ENCODE data around the gene EIF3A.
"Not testable (repeated sequence)": the region's sequence is repeated elsewhere in the genome, so short reads cannot be mapped to it uniquely, and the experiment has no call there.

Gene EIF3A

GRCh38 chr10:119028900-119029612, 51.6 kb downstream of the EIF3A start:
- Histone ChIP-seq H3K36me3 (ENCODE audit: insufficient read depth, low read length) (peaks cover 3% of the 10 kb centered on the region; the same call in 1 of the 2 replicates), H3K9me3 (ENCODE audit: low read depth, low read length) (no peaks in the 10 kb centered on the region), H3K4me3 (no peak overlapping the region), H3K27ac (no peak overlapping the region), H3K9ac (ENCODE audit: insufficient read length) (no peak overlapping the region)
- TF ChIP-seq EZH2 (IDR thresholded peaks at IDR 0.05), result no peak
- TF ChIP-seq FOXP2 (optimal IDR thresholded peaks at IDR 0.05; ENCODE audit: control extremely low read depth, extremely low read length, insufficient read depth), result no peak
- TF ChIP-seq POLR2AphosphoS5 (IDR thresholded peaks at IDR 0.05; ENCODE audit: borderline replicate concordance, low read depth, low read length), result no peak
- DNase-seq (ENCODE audit: low read depth, low spot score), result no peak

DNA sequence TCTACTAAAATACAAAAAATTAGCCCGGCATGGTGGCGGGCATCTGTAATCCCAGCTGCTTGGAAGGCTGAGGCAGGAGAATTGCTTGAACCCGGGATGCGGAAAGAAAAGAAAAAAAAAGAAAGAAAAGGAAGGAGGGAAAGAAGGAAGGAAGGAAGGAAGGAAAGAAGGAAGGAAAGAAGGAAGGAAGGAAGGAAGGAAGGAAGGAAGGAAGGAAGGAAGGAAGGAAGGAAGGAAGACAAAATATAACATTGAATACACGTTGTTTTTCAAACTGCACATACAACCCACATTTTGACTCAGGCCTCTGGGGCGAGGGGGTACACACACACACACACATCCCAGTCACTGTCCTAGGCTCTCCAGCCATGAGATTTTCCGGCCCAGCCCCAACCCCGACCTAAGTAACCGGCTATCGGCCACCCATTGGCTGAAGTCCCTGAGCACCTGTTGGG, 52.1 kb downstream of the EIF3A start:
- H3K27ac ChIP-seq; H3K9me3 ChIP-seq (ENCODE audit: low read depth, low read length); H3K4me3 ChIP-seq; DNase-seq (ENCODE audit: low read depth, low spot score); H3K9ac ChIP-seq (ENCODE audit: insufficient read length); H3K36me3 ChIP-seq (ENCODE audit: insufficient read depth, low read length): not testable (repeated sequence)

DNA sequence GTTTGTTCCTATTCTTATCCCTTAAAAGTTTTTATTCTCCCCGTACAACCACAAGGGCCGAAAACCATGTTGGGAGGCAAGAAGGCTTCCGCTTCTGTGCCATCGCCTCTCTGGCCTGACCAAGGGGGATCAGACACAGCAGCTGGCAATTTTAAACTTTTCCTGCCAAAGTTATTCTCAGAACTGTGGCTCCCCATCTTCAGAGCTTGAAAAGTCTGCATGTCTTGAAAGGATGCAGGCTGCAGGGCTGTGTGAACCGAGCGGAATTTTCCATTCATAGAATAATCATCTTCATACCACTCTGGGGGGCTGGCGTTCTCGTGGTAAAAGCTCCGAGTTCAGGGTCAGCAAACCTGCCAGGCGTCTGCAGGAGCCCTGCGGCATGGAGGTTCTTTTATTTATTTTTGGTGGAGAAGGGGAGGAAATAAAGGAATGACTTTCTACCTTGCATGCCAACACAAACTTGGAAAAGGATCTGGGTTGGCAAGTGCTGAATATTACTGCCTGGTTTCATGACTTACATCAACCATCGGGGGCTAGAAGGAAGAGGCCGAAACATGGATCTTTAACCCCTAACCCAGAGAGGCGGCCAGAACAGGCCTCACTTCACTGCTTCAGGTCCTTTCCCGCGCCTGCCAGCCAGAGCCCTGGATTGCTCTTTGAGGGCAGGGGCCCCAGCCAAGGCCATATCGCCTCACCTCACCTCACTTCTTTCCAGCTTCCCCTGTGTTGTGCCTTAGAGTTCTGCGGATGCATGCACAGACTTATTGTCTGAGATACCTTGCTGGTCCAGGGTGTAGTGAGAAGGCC, 54.1 kb downstream of the EIF3A start:
- Histone ChIP-seq H3K36me3 (ENCODE audit: insufficient read depth, low read length) (no peaks in the 10 kb centered on the region), H3K9me3 (ENCODE audit: low read depth, low read length) (no peaks in the 10 kb centered on the region), H3K27ac (no peak overlapping the region), H3K4me3 (no peak overlapping the region), H3K9ac (ENCODE audit: insufficient read length) (no peak overlapping the region)
- TF ChIP-seq EZH2 (IDR thresholded peaks at IDR 0.05) (no peak), FOXP2 (optimal IDR thresholded peaks at IDR 0.05; ENCODE audit: control extremely low read depth, extremely low read length, insufficient read depth) (no peak), POLR2AphosphoS5 (IDR thresholded peaks at IDR 0.05; ENCODE audit: borderline replicate concordance, low read depth, low read length) (no peak)
- no peak for DNase-seq (ENCODE audit: low read depth, low spot score)

- no peak overlapping the region for H3K27ac ChIP-seq
- no peak for DNase-seq (ENCODE audit: low read depth, low spot score)
- H3K36me3 ChIP-seq (ENCODE audit: insufficient read depth, low read length), result no peaks in the 10 kb centered on the region
- H3K9me3 ChIP-seq (ENCODE audit: low read depth, low read length), result no peaks in the 10 kb centered on the region
- no peak overlapping the region for H3K9ac ChIP-seq (ENCODE audit: insufficient read length)
- H3K4me3 ChIP-seq, result no peak overlapping the region
- no peak for TF ChIP-seq POLR2AphosphoS5 (IDR thresholded peaks at IDR 0.05; ENCODE audit: borderline replicate concordance, low read depth, low read length)
- TF ChIP-seq FOXP2 (optimal IDR thresholded peaks at IDR 0.05; ENCODE audit: control extremely low read depth, extremely low read length, insufficient read depth), result no peak
- no peak for TF ChIP-seq EZH2 (IDR thresholded peaks at IDR 0.05)
These were observed 54.8 kb downstream of the EIF3A start for GRCh38 chr10:119025776-119026175.

- H3K9me3 ChIP-seq (ENCODE audit: low read depth, low read length), result no peaks in the 10 kb centered on the region
- no peak overlapping the region for H3K4me3 ChIP-seq
- no peaks in the 10 kb centered on the region for H3K36me3 ChIP-seq (ENCODE audit: insufficient read depth, low read length)
- H3K27ac ChIP-seq, result no peak overlapping the region
- no peak for DNase-seq (ENCODE audit: low read depth, low spot score)
- no peak for TF ChIP-seq FOXP2 (optimal IDR thresholded peaks at IDR 0.05; ENCODE audit: control extremely low read depth, extremely low read length, insufficient read depth)
- no peak for TF ChIP-seq POLR2AphosphoS5 (IDR thresholded peaks at IDR 0.05; ENCODE audit: borderline replicate concordance, low read depth, low read length)
- no peak for TF ChIP-seq EZH2 (IDR thresholded peaks at IDR 0.05)
- no peak overlapping the region for H3K9ac ChIP-seq (ENCODE audit: insufficient read length)
These were observed 55.3 kb downstream of the EIF3A start for GRCh38 chr10:119025336-119025735.

DNA sequence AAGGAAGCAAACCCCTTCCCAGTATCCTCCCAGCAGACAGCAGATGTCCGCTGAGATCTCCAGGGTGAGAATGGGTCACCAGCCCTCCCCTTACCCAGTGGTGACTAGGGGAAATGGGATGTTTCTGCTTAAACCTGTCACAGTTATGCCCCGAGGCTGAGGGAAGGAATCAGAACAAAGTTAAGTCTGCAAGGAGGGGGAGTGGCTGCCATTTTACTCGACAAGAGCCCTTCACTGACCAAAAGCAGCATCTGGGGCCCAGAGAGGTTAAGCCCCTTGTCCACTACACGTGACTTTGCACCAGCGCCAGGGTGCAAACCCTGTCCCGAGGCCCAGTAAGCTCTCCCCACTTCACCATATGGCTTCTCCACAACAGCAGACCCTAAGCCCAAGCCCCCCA, 55.7 kb downstream of the EIF3A start:
- Histone ChIP-seq H3K36me3 (ENCODE audit: insufficient read depth, low read length) (no peaks in the 10 kb centered on the region), H3K27ac (no peak overlapping the region), H3K9me3 (ENCODE audit: low read depth, low read length) (no peaks in the 10 kb centered on the region), H3K9ac (ENCODE audit: insufficient read length) (no peak overlapping the region), H3K4me3 (no peak overlapping the region)
- no peak for TF ChIP-seq FOXP2 (optimal IDR thresholded peaks at IDR 0.05; ENCODE audit: control extremely low read depth, extremely low read length, insufficient read depth)
- no peak for TF ChIP-seq EZH2 (IDR thresholded peaks at IDR 0.05)
- no peak for TF ChIP-seq POLR2AphosphoS5 (IDR thresholded peaks at IDR 0.05; ENCODE audit: borderline replicate concordance, low read depth, low read length)
- no peak for DNase-seq (ENCODE audit: low read depth, low spot score)

GRCh38 chr10:119023553-119023868, 57.1 kb downstream of the EIF3A start:
- no peaks in the 10 kb centered on the region for H3K36me3 ChIP-seq (ENCODE audit: insufficient read depth, low read length)
- no peaks in the 10 kb centered on the region for H3K9me3 ChIP-seq (ENCODE audit: low read depth, low read length)
- no peak overlapping the region for H3K9ac ChIP-seq (ENCODE audit: insufficient read length)
- no peak for TF ChIP-seq EZH2 (IDR thresholded peaks at IDR 0.05)
- TF ChIP-seq FOXP2 (optimal IDR thresholded peaks at IDR 0.05; ENCODE audit: control extremely low read depth, extremely low read length, insufficient read depth), result no peak
- TF ChIP-seq POLR2AphosphoS5 (IDR thresholded peaks at IDR 0.05; ENCODE audit: borderline replicate concordance, low read depth, low read length), result no peak
- no peak overlapping the region for H3K4me3 ChIP-seq
- no peak for DNase-seq (ENCODE audit: low read depth, low spot score)
- H3K27ac ChIP-seq, result no peak overlapping the region

- Histone ChIP-seq H3K36me3 (ENCODE audit: insufficient read depth, low read length) (no peaks in the 10 kb centered on the region), H3K9me3 (ENCODE audit: low read depth, low read length) (no peaks in the 10 kb centered on the region), H3K9ac (ENCODE audit: insufficient read length) (no peak overlapping the region), H3K4me3 (no peak overlapping the region), H3K27ac (no peak overlapping the region)
- no peak for TF ChIP-seq POLR2AphosphoS5 (IDR thresholded peaks at IDR 0.05; ENCODE audit: borderline replicate concordance, low read depth, low read length)
- TF ChIP-seq FOXP2 (optimal IDR thresholded peaks at IDR 0.05; ENCODE audit: control extremely low read depth, extremely low read length, insufficient read depth), result no peak
- no peak for TF ChIP-seq EZH2 (IDR thresholded peaks at IDR 0.05)
- DNase-seq (ENCODE audit: low read depth, low spot score), result no peak
These were observed 57.6 kb downstream of the EIF3A start for GRCh38 chr10:119022846-119023552.
